Measurements from ENCODE around the gene EXD2. TPM values are rescaled to one million over a fixed set of nuclear protein-coding genes. Genes with fewer than 3 reads are reported as not detected.
"Not testable (repeated sequence)": the region's sequence is repeated elsewhere in the genome, so short reads cannot be mapped to it uniquely, and the experiment has no call there.

The EXD2 gene
- total RNA-seq, 2 donors from 2014 or later, result 14.6 to 16.7 TPM

GRCh38 chr14:69204753-69205152, 13.5 kb downstream of the EXD2 start:
- H3K27ac ChIP-seq, result no peak overlapping the region
- H3K27me3 ChIP-seq, result no peaks in the 10 kb centered on the region
- TF ChIP-seq CTCF (IDR thresholded peaks at IDR 0.05), result no peak
- no peaks in the 10 kb centered on the region for H3K4me1 ChIP-seq
- H3K4me3 ChIP-seq, result no peak overlapping the region
- H3K9me3 ChIP-seq, result no peaks in the 10 kb centered on the region
- no peaks in the 10 kb centered on the region for H3K36me3 ChIP-seq
- DNase-seq (ENCODE audit: low spot score), result no peak

GRCh38 chr14:69207435-69208041, 16.2 kb downstream of the EXD2 start:
- DNase-seq (ENCODE audit: low spot score), result no peak
- no peaks in the 10 kb centered on the region for H3K27me3 ChIP-seq
- H3K4me1 ChIP-seq, result no peaks in the 10 kb centered on the region
- H3K36me3 ChIP-seq, result no peaks in the 10 kb centered on the region
- TF ChIP-seq CTCF (IDR thresholded peaks at IDR 0.05), result no peak
- H3K27ac ChIP-seq, result no peak overlapping the region
- H3K9me3 ChIP-seq, result no peaks in the 10 kb centered on the region
- H3K4me3 ChIP-seq, result no peak overlapping the region

GRCh38 chr14:69208666-69209065, 17.4 kb downstream of the EXD2 start:
- H3K27me3 ChIP-seq, result no peaks in the 10 kb centered on the region
- no peak for TF ChIP-seq CTCF (IDR thresholded peaks at IDR 0.05)
- no peak for DNase-seq (ENCODE audit: low spot score)
- H3K4me1 ChIP-seq, result no peaks in the 10 kb centered on the region
- H3K9me3 ChIP-seq, result no peaks in the 10 kb centered on the region
- no peaks in the 10 kb centered on the region for H3K36me3 ChIP-seq
- H3K27ac ChIP-seq, result no peak overlapping the region
- no peak overlapping the region for H3K4me3 ChIP-seq

- no peak overlapping the region for H3K4me3 ChIP-seq
- H3K27me3 ChIP-seq, result no peaks in the 10 kb centered on the region
- no peak overlapping the region for H3K27ac ChIP-seq
- no peaks in the 10 kb centered on the region for H3K9me3 ChIP-seq
- H3K4me1 ChIP-seq, result no peaks in the 10 kb centered on the region
- no peak for TF ChIP-seq CTCF (IDR thresholded peaks at IDR 0.05)
- H3K36me3 ChIP-seq, result no peaks in the 10 kb centered on the region
- no peak for DNase-seq (ENCODE audit: low spot score)
These were observed 23.1 kb downstream of the EXD2 start for GRCh38 chr14:69214393-69214792.

GRCh38 chr14:69217663-69218062, 26.4 kb downstream of the EXD2 start:
- H3K4me1 ChIP-seq; H3K27me3 ChIP-seq; H3K36me3 ChIP-seq; DNase-seq (ENCODE audit: low spot score); H3K9me3 ChIP-seq; H3K27ac ChIP-seq; H3K4me3 ChIP-seq: not testable (repeated sequence)

GRCh38 chr14:69224946-69225345, 33.6 kb downstream of the EXD2 start:
- no peak for DNase-seq (ENCODE audit: low spot score)
- TF ChIP-seq CTCF (IDR thresholded peaks at IDR 0.05), result no peak
- H3K27ac ChIP-seq, result peak overlapping the region; percentile 3 to 82

More at GRCh38 chr14:69224946-69225345, 33.6 kb downstream of the EXD2 start:
- H3K27me3 ChIP-seq, result no peaks in the 10 kb centered on the region
- H3K36me3 ChIP-seq, result peaks cover 7% of the 10 kb centered on the region
- H3K4me1 ChIP-seq, result peaks cover 0 to 20% of the 10 kb centered on the region in 2 donors
- no peak overlapping the region for H3K4me3 ChIP-seq
- H3K9me3 ChIP-seq, result no peaks in the 10 kb centered on the region
